Calu3 (cell line): ENCODE data around the gene PREX1. TPM values are rescaled to one million over a fixed set of nuclear protein-coding genes. Genes with fewer than 3 reads are reported as not detected.
A peak's percentile ranks its signal among the peaks of the same experiment; 100 is the strongest.

Experiments
- BruUV-seq: library from RNA; stranded (reverse); fragments of 400-500 nt; replicated peaks from 2 replicates; lab custom pipeline; 2021; lab: Mats Ljungman, UMichigan
- CTCF ChIA-PET: fragments of 300-600 bp; sonication (Branson Sonifier 250); formaldehyde crosslinking; loops from one replicate; lab custom pipeline; 2022; ENCODE audit warnings: antibody characterized with exemption; lab: Charles Lee
- DNase-seq: peaks from one replicate; pipeline ENCODE4 v3.0.0; 2022
- H3K27ac Mint-ChIP-seq: one replicate; pipeline ENCODE4 v1.8.0; 2022; ENCODE audit warnings: mixed read lengths; ENCODE audit not compliant: unreplicated experiment
- H3K27me3 Mint-ChIP-seq: one replicate; pipeline ENCODE4 v1.8.0; 2022; ENCODE audit warnings: mixed read lengths; ENCODE audit not compliant: unreplicated experiment
- H3K36me3 Mint-ChIP-seq: one replicate; pipeline ENCODE4 v1.8.0; 2022; ENCODE audit warnings: mild to moderate bottlenecking, moderate library complexity, mixed read lengths; ENCODE audit not compliant: insufficient read depth, unreplicated experiment
- H3K4me1 Mint-ChIP-seq: one replicate; pipeline ENCODE4 v1.8.0; 2022; ENCODE audit warnings: mild to moderate bottlenecking, low read depth, mixed read lengths; ENCODE audit not compliant: unreplicated experiment
- H3K4me3 Mint-ChIP-seq: one replicate; pipeline ENCODE4 v1.8.0; 2022; ENCODE audit warnings: mild to moderate bottlenecking, low read depth, moderate library complexity, mixed read lengths; ENCODE audit not compliant: unreplicated experiment
- H3K9me3 Mint-ChIP-seq: one replicate; pipeline ENCODE4 v1.8.0; 2022; ENCODE audit warnings: low read depth, mixed read lengths; ENCODE audit not compliant: unreplicated experiment
- intact Hi-C: fragments of 100-400 bp; cut with micrococcal nuclease; formaldehyde crosslinking; loops from one replicate; pipeline ENCODE4 v1.10.0; 2022; ENCODE audit not compliant: unreplicated experiment
- total RNA-seq: library from RNA; stranded (reverse); gene quantifications from 2 replicates; pipeline ENCODE4 v1.2.3, GENCODE V29; 2022
- TF ChIP-seq, protein P1 (sequence below): fragments of 200-600 bp; IDR thresholded peaks from one replicate; pipeline ENCODE4 v1.8.0; 2022; ENCODE audit warnings: antibody characterized with exemption; ENCODE audit not compliant: unreplicated experiment

PREX1 gene
- total RNA-seq, 1 experiment from 2014 or later, result 0.31 TPM

DNA sequence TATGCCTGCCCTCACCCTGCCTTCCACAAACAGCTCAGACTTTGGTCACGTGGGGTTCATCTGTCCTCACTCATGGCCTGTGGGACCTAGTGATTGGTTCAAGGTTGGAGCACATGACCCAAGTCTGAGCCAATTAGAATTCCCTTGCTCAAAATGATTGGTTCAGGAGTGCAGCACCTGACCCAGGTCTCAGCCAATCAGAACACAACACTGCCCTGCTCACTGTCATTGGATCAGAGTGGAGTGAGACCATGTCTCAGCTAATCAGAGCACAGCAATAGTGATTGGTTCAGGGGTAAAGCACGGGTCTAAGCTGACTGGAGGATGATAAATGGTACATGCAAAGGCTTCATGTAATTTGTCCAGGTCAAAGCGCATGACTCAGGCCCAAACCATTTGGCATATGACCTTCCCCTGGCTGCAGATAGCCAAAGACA, 102.2 kb downstream of the PREX1 start:
- no TSS peak for BruUV-seq
- Mint-ChIP-seq H3K27ac (no peak overlapping the region), H3K4me1 (no peaks in the 10 kb centered on the region), H3K27me3 (peaks cover 87% of the 10 kb centered on the region), H3K4me3 (no peak overlapping the region), H3K36me3 (no peaks in the 10 kb centered on the region), H3K9me3 (no peaks in the 10 kb centered on the region)
- CTCF ChIA-PET, result no interaction called here
- TF ChIP-seq, protein P1, sequence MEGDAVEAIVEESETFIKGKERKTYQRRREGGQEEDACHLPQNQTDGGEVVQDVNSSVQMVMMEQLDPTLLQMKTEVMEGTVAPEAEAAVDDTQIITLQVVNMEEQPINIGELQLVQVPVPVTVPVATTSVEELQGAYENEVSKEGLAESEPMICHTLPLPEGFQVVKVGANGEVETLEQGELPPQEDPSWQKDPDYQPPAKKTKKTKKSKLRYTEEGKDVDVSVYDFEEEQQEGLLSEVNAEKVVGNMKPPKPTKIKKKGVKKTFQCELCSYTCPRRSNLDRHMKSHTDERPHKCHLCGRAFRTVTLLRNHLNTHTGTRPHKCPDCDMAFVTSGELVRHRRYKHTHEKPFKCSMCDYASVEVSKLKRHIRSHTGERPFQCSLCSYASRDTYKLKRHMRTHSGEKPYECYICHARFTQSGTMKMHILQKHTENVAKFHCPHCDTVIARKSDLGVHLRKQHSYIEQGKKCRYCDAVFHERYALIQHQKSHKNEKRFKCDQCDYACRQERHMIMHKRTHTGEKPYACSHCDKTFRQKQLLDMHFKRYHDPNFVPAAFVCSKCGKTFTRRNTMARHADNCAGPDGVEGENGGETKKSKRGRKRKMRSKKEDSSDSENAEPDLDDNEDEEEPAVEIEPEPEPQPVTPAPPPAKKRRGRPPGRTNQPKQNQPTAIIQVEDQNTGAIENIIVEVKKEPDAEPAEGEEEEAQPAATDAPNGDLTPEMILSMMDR, result no peak
- no peak for DNase-seq
- intact Hi-C loops, result no loop called here

DNA sequence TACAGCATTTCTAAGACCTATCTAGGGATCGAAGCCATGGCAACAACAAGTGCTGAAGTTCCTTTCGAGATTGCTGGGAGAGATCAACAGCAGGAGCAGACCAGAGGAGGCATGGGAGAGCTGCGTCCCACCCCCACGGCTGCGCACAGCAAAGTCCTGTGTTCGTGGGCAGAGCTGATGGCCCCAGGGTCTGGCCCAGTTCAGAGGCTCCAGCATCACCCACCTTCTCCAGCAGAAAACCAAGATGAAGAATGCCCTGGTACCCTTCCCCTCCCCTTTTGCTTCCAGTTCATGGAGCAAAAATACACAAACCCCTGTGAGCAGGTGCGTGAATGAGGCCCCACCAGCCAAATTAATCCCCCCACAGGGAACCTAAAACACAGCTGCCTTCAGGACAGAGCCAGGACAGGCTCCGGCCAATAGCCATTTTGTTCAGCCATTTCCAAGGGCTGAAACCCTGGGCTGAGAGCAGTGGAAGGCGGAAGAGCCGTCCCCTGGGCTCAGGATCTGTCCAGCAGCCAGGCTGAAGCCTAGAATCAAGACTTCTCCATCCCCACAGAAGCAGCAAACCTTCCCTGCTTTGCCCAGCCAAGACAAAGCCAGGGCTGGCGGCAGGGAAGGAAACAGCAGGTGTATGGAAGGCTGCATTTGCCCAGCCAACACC, 102.8 kb downstream of the PREX1 start:
- H3K9me3 Mint-ChIP-seq, result no peaks in the 10 kb centered on the region
- intact Hi-C loops, result no loop called here

GRCh38 chr20:48724382-48724781, 103.4 kb downstream of the PREX1 start:
- intact Hi-C loops, result no loop called here
- no peak overlapping the region for H3K27ac Mint-ChIP-seq
- peaks cover 87% of the 10 kb centered on the region for H3K27me3 Mint-ChIP-seq
- no peaks in the 10 kb centered on the region for H3K4me1 Mint-ChIP-seq
- TF ChIP-seq, protein P1, result no peak
- no peaks in the 10 kb centered on the region for H3K9me3 Mint-ChIP-seq
- H3K4me3 Mint-ChIP-seq, result no peak overlapping the region
- no TSS peak for BruUV-seq
- no peaks in the 10 kb centered on the region for H3K36me3 Mint-ChIP-seq
- CTCF ChIA-PET, result interaction anchor here (1.6 to 1.7 kb wide), 2 partner anchors 38 to 67 kb away, joined by 3 to 9 read pairs; no protein-coding TSS in a partner anchor
- DNase-seq, result no peak

More for the DNA sequence above, 102.8 kb downstream of the PREX1 start:
- Mint-ChIP-seq H3K36me3 (no peaks in the 10 kb centered on the region), H3K4me3 (no peak overlapping the region), H3K27ac (no peak overlapping the region), H3K4me1 (no peaks in the 10 kb centered on the region), H3K27me3 (peaks cover 87% of the 10 kb centered on the region)
- TF ChIP-seq, protein P1, result no peak
- no peak for DNase-seq
- CTCF ChIA-PET, result no interaction called here
- no TSS peak for BruUV-seq

- no peaks in the 10 kb centered on the region for H3K9me3 Mint-ChIP-seq
- CTCF ChIA-PET, result interaction anchor here (0.5 to 1.7 kb wide), 4 partner anchors 39 to 1153 kb away, joined by 3 to 9 read pairs (median 3); no protein-coding TSS in a partner anchor
- no peaks in the 10 kb centered on the region for H3K4me1 Mint-ChIP-seq
- no peak overlapping the region for H3K27ac Mint-ChIP-seq
- intact Hi-C loops, result no loop called here
- TF ChIP-seq, protein P1, result no peak
- peaks cover 87% of the 10 kb centered on the region for H3K27me3 Mint-ChIP-seq
- peak; percentile 45 for DNase-seq
- BruUV-seq, result no TSS peak
- H3K36me3 Mint-ChIP-seq, result no peaks in the 10 kb centered on the region
- H3K4me3 Mint-ChIP-seq, result no peak overlapping the region
These were observed 104.2 kb downstream of the PREX1 start for GRCh38 chr20:48723308-48724264.
